GM12865 (cell line): Measurements from ENCODE around the gene SMCR8.
"Not testable (repeated sequence)": the region's sequence is repeated elsewhere in the genome, so short reads cannot be mapped to it uniquely, and the experiment has no call there.

Experiments
- DNase-seq: peaks from one replicate; pipeline ENCODE4 v3.0.0; 2010; ENCODE audit warnings: low read depth
- H3K4me3 ChIP-seq: 2 replicates; pipeline ENCODE4 v1.5.1; 2011; ENCODE audit warnings: mild to moderate bottlenecking, low read depth, low read length, control low read depth
- CTCF ChIP-seq: IDR thresholded peaks from 2 replicates; pipeline ENCODE4 v1.5.1; 2011; ENCODE audit warnings: low read length, control low read depth, low read depth, inconsistent platforms; ENCODE audit not compliant: insufficient read depth; ENCODE audit errors: missing control alignments

The SMCR8 gene

GRCh38 chr17:18280249-18280648, 34.8 kb upstream of the SMCR8 start:
- no peak for DNase-seq
- no peak overlapping the region for H3K4me3 ChIP-seq
- TF ChIP-seq CTCF = no peak

GRCh38 chr17:18280766-18281371, 34.2 kb upstream of the SMCR8 start:
- H3K4me3 ChIP-seq = no peak overlapping the region
- DNase-seq = no peak
- no peak for TF ChIP-seq CTCF

GRCh38 chr17:18281788-18282187, 33.3 kb upstream of the SMCR8 start:
- no peak overlapping the region for H3K4me3 ChIP-seq
- no peak for TF ChIP-seq CTCF
- DNase-seq = no peak

- no peak overlapping the region for H3K4me3 ChIP-seq
- DNase-seq = no peak
- no peak for TF ChIP-seq CTCF
These were observed 29.8 kb upstream of the SMCR8 start for GRCh38 chr17:18285296-18285695.

- DNase-seq = no peak
- no peak overlapping the region for H3K4me3 ChIP-seq
- no peak for TF ChIP-seq CTCF
These were observed 23.2 kb upstream of the SMCR8 start for GRCh38 chr17:18291718-18292540.

GRCh38 chr17:18298061-18298460, 17.0 kb upstream of the SMCR8 start:
- DNase-seq, H3K4me3 ChIP-seq: not testable (repeated sequence)

- DNase-seq = no peak
- H3K4me3 ChIP-seq = no peak overlapping the region
- no peak for TF ChIP-seq CTCF
These were observed 14.2 kb upstream of the SMCR8 start for GRCh38 chr17:18300725-18301480.

- H3K4me3 ChIP-seq, DNase-seq: not testable (repeated sequence)
These were observed 11.9 kb upstream of the SMCR8 start for GRCh38 chr17:18303206-18303605.
